ENCODE measurements around the gene ORM1. TPM values are rescaled to one million over a fixed set of nuclear protein-coding genes. Genes with fewer than 3 reads are reported as not detected.

ORM1 gene
- total and polyA plus RNA-seq, 5 experiments from 2014 or later, result not detected

GRCh38 chr9:114282507-114282906, 40.4 kb upstream of the ORM1 start:
- Mint-ChIP-seq H3K4me1 (peaks cover 0 to 1% (median 0%) of the 10 kb centered on the region in 4 donors), H3K36me3 (no peaks in the 10 kb centered on the region), H3K9me3 (peaks cover 0 to 11% (median 0%) of the 10 kb centered on the region in 9 donors), H3K4me3 (no peak overlapping the region), H3K27ac (no peak overlapping the region), H3K27me3 (peaks cover 0 to 4% (median 0%) of the 10 kb centered on the region in 5 donors)
- POLR2A ChIA-PET, result no interaction called here
- ATAC-seq (no peak), DNase-seq (no peak)

DNA sequence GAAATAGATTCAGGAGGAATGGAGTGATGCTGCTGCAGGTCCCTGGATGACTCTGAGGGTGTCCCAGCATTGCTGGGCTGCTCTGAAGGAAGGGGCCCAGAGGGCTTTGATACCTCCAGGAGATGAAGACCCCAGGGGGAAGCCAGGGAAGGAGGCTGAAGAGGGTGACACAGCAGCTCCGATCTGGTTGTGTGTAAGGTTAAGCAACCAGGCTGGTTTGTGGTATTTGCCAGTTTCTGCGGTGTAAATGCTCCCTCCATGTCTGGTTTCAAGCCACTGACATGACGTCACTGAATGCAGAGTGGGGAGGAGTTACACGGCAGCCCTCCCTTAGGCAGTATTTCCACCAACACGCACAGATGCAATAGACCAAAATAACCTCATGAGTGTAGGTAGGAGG, 40.0 kb upstream of the ORM1 start:
- Mint-ChIP-seq H3K27ac (peak overlapping the region in 1 of 10 donors; percentile 17), H3K4me3 (no peak overlapping the region), H3K9me3 (peaks cover 0 to 7% (median 0%) of the 10 kb centered on the region in 9 donors), H3K27me3 (peaks cover 0 to 3% (median 0%) of the 10 kb centered on the region in 5 donors), H3K4me1 (peaks cover 0 to 1% (median 0%) of the 10 kb centered on the region in 4 donors), H3K36me3 (no peaks in the 10 kb centered on the region)
- no peak for DNase-seq
- POLR2A ChIA-PET, result no interaction called here
- ATAC-seq, result peak in 1 of 2 donors; percentile 39

DNA sequence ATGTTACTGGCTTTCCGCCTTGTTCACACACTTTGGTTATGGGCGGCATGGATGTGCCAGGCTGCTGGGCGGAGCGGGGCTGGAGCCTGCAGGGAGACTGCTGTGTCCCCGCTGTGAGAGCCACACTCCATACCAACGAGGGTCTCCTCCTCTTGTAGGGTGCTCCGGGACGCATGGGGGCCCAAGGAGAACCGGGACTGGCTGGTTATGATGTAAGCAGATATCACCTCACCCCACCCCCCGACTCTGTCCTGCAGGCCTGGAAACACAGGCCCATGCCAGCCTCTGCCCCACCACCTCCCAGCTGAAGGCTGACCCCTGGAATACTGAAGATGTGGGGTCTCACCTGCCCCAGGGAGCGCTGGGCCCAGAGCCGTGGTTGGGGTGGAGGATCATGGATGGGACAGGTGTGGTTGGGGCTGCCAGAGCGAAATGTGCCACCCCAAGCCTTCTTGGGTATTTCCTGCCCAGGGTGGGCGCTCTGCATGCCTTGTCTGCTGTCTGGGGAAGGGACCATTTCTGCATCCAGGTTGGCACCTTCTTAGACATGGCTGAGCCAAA, 39.3 kb upstream of the ORM1 start:
- POLR2A ChIA-PET, result no interaction called here
- no peaks in the 10 kb centered on the region for H3K36me3 Mint-ChIP-seq
- H3K4me3 Mint-ChIP-seq, result no peak overlapping the region
- H3K27ac Mint-ChIP-seq, result no peak overlapping the region
- peaks cover 0 to 3% (median 0%) of the 10 kb centered on the region in 5 donors for H3K27me3 Mint-ChIP-seq
- peaks cover 0 to 1% (median 0%) of the 10 kb centered on the region in 4 donors for H3K4me1 Mint-ChIP-seq
- ATAC-seq (no peak), DNase-seq (peak in 1 of 10 donors; percentile 58)
- H3K9me3 Mint-ChIP-seq, result no peaks in the 10 kb centered on the region

DNA sequence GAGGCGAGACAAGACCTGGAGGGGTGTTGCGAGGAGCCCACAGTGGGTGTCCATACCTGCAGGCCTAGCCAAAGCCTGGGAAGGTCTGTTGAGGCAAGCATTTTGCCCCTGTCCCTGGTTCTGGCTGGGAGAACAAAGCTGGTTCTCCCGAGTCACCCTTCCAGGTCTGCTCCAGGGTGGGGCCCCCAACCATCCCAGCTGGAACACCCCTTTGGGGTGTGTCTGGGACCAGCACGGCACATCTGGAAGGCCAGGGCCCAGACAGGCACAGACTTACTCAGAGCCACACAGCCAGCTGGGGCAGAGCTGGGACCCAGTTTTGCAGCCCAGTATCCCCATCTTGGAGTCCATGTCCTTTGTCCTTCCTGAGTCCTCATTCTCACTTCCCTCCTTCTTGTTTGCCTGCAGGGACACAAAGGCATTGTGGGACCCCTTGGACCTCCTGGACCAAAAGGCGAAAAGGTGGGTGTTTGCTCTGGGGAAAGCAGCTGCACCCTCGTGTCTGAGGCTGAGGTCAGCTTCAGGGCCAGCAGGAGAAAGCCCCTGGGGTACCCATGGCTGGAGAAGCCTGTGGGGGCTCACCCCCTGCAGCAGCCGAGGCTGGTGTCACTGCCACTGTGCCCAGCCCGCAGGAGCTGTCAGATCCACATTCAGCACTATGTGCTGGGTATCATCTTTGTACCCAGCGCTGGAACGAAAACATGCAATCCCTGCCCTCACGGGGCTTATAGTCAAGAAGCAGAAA, 38.4 kb upstream of the ORM1 start:
- POLR2A ChIA-PET, result no interaction called here
- ATAC-seq (no peak), DNase-seq (peak in 1 of 10 donors; percentile 31)
- no peaks in the 10 kb centered on the region for H3K9me3 Mint-ChIP-seq
- peaks cover 0 to 3% (median 0%) of the 10 kb centered on the region in 5 donors for H3K27me3 Mint-ChIP-seq
- peak overlapping the region in 1 of 10 donors; percentile 60 for H3K27ac Mint-ChIP-seq
- peaks cover 0 to 1% (median 0%) of the 10 kb centered on the region in 4 donors for H3K4me1 Mint-ChIP-seq
- H3K36me3 Mint-ChIP-seq, result no peaks in the 10 kb centered on the region
- no peak overlapping the region for H3K4me3 Mint-ChIP-seq

DNA sequence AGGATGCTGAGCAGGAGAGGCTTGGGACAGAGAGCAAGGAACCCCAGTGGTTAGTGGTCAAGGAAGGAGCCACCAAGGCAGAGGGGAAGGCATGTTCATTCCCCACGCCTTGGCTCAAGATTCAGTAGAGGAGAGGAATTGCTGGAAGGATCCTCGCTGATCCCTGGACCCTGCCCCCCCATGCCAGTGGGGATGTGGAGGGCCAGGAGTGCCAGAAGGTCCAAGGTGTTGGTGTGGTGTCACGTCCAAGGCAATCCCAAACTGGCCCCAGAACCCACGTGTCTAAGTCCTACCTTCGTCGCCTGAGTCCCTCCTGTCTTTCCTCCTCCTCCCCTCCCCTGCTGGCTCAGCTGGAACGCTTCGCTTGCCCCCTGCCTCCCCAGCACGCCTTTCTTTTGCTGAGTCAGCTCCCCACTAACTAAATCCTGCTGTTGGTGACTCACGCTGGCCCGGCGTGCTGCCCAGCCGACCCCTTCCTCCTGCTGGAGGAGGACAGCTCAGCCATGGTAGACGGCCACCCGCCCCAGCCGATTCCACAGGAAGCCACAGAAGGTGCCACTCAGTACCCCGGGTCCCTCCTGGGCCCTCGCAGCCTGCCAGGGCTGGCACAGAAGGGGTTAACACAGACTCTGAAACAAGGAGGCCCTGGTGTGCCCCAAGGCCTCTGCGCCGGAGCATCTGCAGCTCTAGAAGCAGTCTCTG, 37.6 kb upstream of the ORM1 start:
- DNase-seq (peak in 1 of 10 donors; percentile 34), ATAC-seq (no peak)
- Mint-ChIP-seq H3K4me1 (peaks cover 0 to 1% (median 0%) of the 10 kb centered on the region in 4 donors), H3K27ac (no peak overlapping the region), H3K9me3 (no peaks in the 10 kb centered on the region), H3K27me3 (peaks cover 0 to 3% (median 0%) of the 10 kb centered on the region in 5 donors), H3K36me3 (no peaks in the 10 kb centered on the region), H3K4me3 (no peak overlapping the region)
- POLR2A ChIA-PET, result no interaction called here

DNA sequence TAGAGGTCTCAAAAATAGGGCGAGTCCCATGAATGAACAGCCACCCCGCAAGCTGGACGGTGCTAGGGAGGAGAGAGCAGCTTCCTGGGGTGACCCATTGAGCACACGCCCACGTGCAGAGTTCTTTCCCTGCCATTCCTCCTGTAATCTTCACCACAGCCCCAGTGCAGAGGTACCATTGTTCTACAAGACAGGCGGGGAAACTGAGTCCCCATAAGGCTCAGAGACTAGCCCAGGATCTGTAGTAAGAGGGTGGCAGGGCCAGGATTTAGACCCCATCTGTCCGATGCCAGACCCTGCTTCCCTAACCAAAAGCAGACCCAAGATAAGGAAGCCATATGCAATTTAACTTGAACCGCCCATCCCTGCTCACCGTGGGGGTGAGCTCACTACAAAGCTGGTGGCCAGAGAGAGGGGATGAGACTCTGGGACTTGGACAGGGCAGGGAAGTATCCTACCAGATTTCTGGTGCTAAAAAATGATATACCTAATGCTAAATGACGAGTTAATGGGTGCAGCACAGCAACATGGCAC, 36.7 kb upstream of the ORM1 start:
- ATAC-seq, result no peak
- Mint-ChIP-seq H3K27me3 (peaks cover 3 to 6% (median 4%) of the 10 kb centered on the region in 5 donors), H3K4me3 (no peak overlapping the region), H3K36me3 (no peaks in the 10 kb centered on the region), H3K27ac (no peak overlapping the region), H3K4me1 (peaks cover 2 to 6% (median 4%) of the 10 kb centered on the region in 4 donors), H3K9me3 (no peaks in the 10 kb centered on the region)
- POLR2A ChIA-PET, result no interaction called here
- no peak for DNase-seq

DNA sequence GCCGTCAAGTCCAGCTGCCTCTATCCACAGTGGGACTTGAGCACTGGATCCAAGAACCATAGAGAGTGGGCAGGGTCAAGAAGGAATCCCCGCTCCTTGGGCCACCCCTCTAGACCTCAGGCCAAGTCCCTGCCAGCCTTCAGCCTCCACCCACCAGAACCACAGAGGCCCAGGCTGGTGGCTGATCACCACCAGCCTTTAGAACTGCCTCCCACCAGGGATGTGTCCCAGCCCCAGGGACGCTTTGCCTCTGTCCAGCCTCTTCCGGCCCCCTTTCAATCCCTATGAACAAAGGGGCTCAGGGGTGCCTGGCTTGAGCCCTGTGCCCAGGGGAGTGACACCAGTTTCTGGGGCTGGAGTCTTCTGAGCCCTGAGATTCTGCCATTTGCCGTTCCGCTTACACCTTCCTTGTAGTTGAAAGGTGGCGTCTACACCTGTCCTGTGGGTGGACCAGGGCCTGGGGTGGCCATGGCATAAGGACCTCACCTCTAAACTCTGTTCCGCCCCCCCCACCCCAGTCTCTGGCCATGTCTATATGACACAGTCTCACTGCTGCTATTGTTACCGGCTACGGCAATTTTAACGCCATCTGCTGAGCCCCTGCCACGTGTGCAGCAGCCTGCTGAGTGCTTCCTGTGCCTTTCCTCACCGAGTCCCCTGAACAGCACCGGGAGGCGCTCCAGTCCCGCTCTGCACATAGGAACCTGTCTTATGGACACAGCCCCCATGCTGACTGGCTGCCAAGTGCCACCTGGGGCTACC, 35.7 kb upstream of the ORM1 start:
- Mint-ChIP-seq H3K27me3 (peaks cover 3 to 9% (median 4%) of the 10 kb centered on the region in 5 donors), H3K9me3 (no peaks in the 10 kb centered on the region), H3K4me1 (peaks cover 2 to 8% (median 5%) of the 10 kb centered on the region in 4 donors), H3K36me3 (no peaks in the 10 kb centered on the region), H3K4me3 (no peak overlapping the region), H3K27ac (no peak overlapping the region)
- ATAC-seq, result no peak
- POLR2A ChIA-PET, result no interaction called here
- peak in 1 of 10 donors; percentile 61 for DNase-seq

DNA sequence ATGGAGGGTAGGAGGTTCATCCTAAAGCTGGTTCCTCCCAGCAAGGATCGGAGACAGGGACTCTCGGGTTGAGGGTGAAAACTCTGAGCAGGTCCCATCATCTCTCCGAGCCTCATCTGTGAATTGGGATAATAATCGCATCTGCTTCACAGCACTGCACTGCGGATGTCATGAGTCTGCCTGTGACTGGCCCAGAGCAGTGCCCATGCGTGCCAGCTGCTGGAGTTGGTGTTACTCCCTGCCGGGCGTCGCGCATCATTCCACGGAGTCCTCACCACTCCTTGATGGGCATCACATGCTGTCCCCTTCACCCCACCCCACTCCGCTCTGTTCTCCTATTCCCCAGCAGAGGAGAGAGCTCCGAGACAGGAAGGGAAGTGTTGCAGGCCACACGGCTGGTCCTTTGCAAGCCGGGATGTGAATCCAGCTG, 35.1 kb upstream of the ORM1 start:
- Mint-ChIP-seq H3K4me3 (no peak overlapping the region), H3K36me3 (no peaks in the 10 kb centered on the region), H3K4me1 (peaks cover 2 to 8% (median 5%) of the 10 kb centered on the region in 4 donors), H3K9me3 (no peaks in the 10 kb centered on the region), H3K27me3 (peaks cover 3 to 9% (median 4%) of the 10 kb centered on the region in 5 donors), H3K27ac (no peak overlapping the region)
- ATAC-seq (no peak), DNase-seq (peak in 1 of 10 donors; percentile 62)
- POLR2A ChIA-PET, result no interaction called here

- DNase-seq (peak in 1 of 10 donors; percentile 43), ATAC-seq (no peak)
- Mint-ChIP-seq H3K27me3 (peaks cover 3 to 9% (median 4%) of the 10 kb centered on the region in 5 donors), H3K4me1 (peaks cover 2 to 8% (median 5%) of the 10 kb centered on the region in 4 donors), H3K9me3 (peaks cover 0 to 5% (median 0%) of the 10 kb centered on the region in 9 donors), H3K4me3 (no peak overlapping the region), H3K27ac (no peak overlapping the region), H3K36me3 (no peaks in the 10 kb centered on the region)
- POLR2A ChIA-PET, result no interaction called here
Measured at GRCh38 chr9:114288193-114289091, 34.5 kb upstream of the ORM1 start.

DNA sequence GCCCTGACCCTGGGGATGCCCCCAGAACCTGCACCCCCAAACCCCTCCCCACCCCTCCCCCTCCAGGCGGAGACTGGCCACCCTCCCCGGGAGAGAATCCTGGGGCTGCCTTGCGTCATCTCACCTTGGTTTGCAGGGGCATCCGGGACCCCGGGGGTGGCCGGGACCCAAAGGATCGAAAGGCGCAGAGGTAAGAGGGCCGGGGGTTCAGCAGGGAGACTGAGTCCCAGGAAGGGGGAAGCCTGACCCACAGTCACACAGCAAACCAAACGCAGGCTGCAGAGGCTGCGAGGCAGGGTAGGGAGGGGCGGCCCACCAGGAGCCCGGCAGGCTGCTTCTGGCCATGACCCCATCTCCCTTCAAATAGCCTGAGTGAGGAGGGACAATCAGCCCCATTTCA, 33.8 kb upstream of the ORM1 start:
- POLR2A ChIA-PET, result interaction anchor here (0.6 kb wide), 1 partner anchor 129 kb away, joined by 3 read pairs; no protein-coding TSS in a partner anchor
- no peak overlapping the region for H3K27ac Mint-ChIP-seq
- peaks cover 2 to 8% (median 5%) of the 10 kb centered on the region in 4 donors for H3K4me1 Mint-ChIP-seq
- DNase-seq, result peak in 1 of 10 donors; percentile 54
- ATAC-seq, result no peak
- H3K36me3 Mint-ChIP-seq, result no peaks in the 10 kb centered on the region
- peaks cover 0 to 10% (median 0%) of the 10 kb centered on the region in 9 donors for H3K9me3 Mint-ChIP-seq
- peaks cover 3 to 9% (median 4%) of the 10 kb centered on the region in 5 donors for H3K27me3 Mint-ChIP-seq
- H3K4me3 Mint-ChIP-seq, result no peak overlapping the region

All from naive thymus-derived CD8-positive, alpha-beta T cell (primary cell).